Lung microvascular endothelial cell (primary cell): ENCODE measurements around the gene RNFT2. TPM values are rescaled to one million over a fixed set of nuclear protein-coding genes. Genes with fewer than 3 reads are reported as not detected.
A peak's percentile ranks its signal among the peaks of the same experiment; 100 is the strongest.

ENCODE experiments used
- DNase-seq, 2 donors: peaks; one replicate each; pipeline versions ENCODE4 v3.0.0 to v3.0.0-alpha.2; 2010; ENCODE audit warnings: low read depth in 2 of 2
- total RNA-seq: library from RNA; depleted of rRNA; stranded (reverse); fragments of >200 nt; gene quantifications from 2 replicates; pipeline ENCODE4 v1.2.1, GENCODE V29; 2014

The RNFT2 gene
- total RNA-seq, 1 donor from 2014 or later: 0.60 TPM

- DNase-seq: no peak
Observed at GRCh38 chr12:116709768-116710167, 28.3 kb upstream of the RNFT2 start.

- DNase-seq: no peak
Observed at GRCh38 chr12:116710370-116711150, 27.6 kb upstream of the RNFT2 start.

- DNase-seq: no peak
Observed at GRCh38 chr12:116712458-116713303, 25.4 kb upstream of the RNFT2 start.

- DNase-seq: no peak
Observed at GRCh38 chr12:116713527-116713926, 24.6 kb upstream of the RNFT2 start.

- DNase-seq: no peak
Observed at GRCh38 chr12:116714175-116714574, 23.9 kb upstream of the RNFT2 start.

GRCh38 chr12:116717466-116718437 is 20.4 kb upstream of the RNFT2 start:
- DNase-seq: no peak

- DNase-seq: peak in 1 of 2 donors; percentile 57
Observed at GRCh38 chr12:116718655-116719454, 19.3 kb upstream of the RNFT2 start.

GRCh38 chr12:116719731-116720528 is 18.2 kb upstream of the RNFT2 start:
- no peak for DNase-seq

GRCh38 chr12:116722245-116722644 is 15.9 kb upstream of the RNFT2 start:
- no peak for DNase-seq

GRCh38 chr12:116726694-116727093 is 11.4 kb upstream of the RNFT2 start:
- peak; percentile 40 to 71 for DNase-seq

- no peak for DNase-seq
Observed at GRCh38 chr12:116727261-116727660, 10.9 kb upstream of the RNFT2 start.

GRCh38 chr12:116727891-116728290 is 10.2 kb upstream of the RNFT2 start:
- DNase-seq: no peak

- no peak for DNase-seq
Observed at GRCh38 chr12:116731801-116732200, 6.3 kb upstream of the RNFT2 start.

GRCh38 chr12:116734156-116734768 is 3.9 kb upstream of the RNFT2 start:
- DNase-seq: no peak

GRCh38 chr12:116735084-116735483 is 3.0 kb upstream of the RNFT2 start:
- no peak for DNase-seq

- no peak for DNase-seq
Observed at GRCh38 chr12:116735951-116736599, 2.0 kb upstream of the RNFT2 start.

GRCh38 chr12:116736962-116737773 is 947 bp upstream of the RNFT2 start:
- DNase-seq: peak in 1 of 2 donors; percentile 15

- DNase-seq: no peak
Observed at GRCh38 chr12:116739381-116739887, 1.3 kb downstream of the RNFT2 start.
